ENCODE measurements around the gene SLC7A1. TPM values are rescaled to one million over a fixed set of nuclear protein-coding genes. Genes with fewer than 3 reads are reported as not detected.

SLC7A1 gene
- total RNA-seq, 1 donor from 2014 or later, result 91.5 TPM

DNA sequence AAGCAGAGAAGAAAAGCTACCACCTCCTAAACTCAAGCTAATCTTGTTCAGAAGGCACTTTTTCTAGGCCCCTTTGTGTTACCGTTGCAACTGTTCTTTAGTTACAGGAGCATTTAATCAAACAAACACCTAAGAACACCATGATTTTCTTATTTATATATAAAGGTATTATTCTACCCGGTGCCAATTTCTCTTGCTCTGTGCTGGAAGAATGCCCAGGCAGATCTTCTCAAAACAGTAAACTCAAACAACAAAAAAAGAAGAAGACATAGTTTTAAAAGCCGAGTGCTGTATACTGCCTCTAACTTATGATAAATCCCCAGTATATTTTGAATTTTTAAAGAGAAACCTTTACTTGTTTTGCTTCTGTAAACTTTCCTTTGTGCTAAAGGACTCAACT is 20.4 kb downstream of the SLC7A1 start:
- Histone ChIP-seq H3K27me3 (ENCODE audit: control insufficient read depth, insufficient read depth, low read length) (no peaks in the 10 kb centered on the region), H3K4me3 (ENCODE audit: low read depth, low read length) (no peak overlapping the region), H3K36me3 (ENCODE audit: control insufficient read depth, insufficient read depth, low read length) (no peaks in the 10 kb centered on the region)
- TF ChIP-seq, protein P1, sequence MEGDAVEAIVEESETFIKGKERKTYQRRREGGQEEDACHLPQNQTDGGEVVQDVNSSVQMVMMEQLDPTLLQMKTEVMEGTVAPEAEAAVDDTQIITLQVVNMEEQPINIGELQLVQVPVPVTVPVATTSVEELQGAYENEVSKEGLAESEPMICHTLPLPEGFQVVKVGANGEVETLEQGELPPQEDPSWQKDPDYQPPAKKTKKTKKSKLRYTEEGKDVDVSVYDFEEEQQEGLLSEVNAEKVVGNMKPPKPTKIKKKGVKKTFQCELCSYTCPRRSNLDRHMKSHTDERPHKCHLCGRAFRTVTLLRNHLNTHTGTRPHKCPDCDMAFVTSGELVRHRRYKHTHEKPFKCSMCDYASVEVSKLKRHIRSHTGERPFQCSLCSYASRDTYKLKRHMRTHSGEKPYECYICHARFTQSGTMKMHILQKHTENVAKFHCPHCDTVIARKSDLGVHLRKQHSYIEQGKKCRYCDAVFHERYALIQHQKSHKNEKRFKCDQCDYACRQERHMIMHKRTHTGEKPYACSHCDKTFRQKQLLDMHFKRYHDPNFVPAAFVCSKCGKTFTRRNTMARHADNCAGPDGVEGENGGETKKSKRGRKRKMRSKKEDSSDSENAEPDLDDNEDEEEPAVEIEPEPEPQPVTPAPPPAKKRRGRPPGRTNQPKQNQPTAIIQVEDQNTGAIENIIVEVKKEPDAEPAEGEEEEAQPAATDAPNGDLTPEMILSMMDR (IDR thresholded peaks at IDR 0.05; ENCODE audit: insufficient read depth, low read length, poor library complexity, severe bottlenecking), result no peak
- no peak for DNase-seq (ENCODE audit: low read depth)

DNA sequence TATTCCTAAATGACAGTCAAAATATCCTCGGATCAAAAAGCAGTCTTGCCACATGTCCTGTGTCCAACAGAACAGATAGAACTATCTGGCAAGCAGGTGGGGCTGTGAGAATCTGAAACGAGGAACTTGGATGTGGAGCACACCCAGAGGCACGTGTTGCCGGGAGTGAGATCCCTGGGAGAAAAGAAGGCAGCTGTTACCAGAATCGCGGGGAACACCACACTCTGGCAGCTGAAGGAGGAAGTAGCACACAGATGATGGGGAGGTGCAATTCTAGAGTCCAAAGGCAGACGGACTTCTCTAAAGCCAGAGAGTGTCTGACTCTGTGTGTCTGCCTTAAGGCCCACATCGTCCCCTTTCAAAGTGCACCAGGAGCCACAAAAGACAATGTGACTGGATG is 22.3 kb downstream of the SLC7A1 start:
- Histone ChIP-seq H3K36me3 (ENCODE audit: control insufficient read depth, insufficient read depth, low read length) (no peaks in the 10 kb centered on the region), H3K27me3 (ENCODE audit: control insufficient read depth, insufficient read depth, low read length) (no peaks in the 10 kb centered on the region), H3K4me3 (ENCODE audit: low read depth, low read length) (no peak overlapping the region)
- no peak for DNase-seq (ENCODE audit: low read depth)
- TF ChIP-seq, protein P1 (IDR thresholded peaks at IDR 0.05; ENCODE audit: insufficient read depth, low read length, poor library complexity, severe bottlenecking), result no peak

DNA sequence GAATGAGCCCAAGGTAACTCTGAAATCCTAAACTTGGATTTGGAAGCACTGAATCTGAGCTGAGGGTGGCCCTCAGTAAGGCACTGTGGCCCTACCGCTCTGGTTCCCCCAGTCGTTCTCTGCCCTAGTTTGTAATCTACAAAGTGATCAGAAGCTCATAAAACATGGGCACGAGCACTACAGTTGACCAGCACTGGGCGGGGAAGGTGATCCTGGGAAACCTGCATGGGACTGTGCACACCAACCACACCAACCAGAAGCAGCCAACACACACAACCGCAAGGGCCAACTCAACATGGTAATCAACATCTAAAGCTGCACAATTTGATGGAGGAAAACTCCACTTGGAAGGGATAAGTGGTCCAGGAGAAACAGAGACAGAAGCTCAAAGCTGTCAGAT is 22.9 kb downstream of the SLC7A1 start:
- no peak for DNase-seq (ENCODE audit: low read depth)
- H3K4me3 ChIP-seq (ENCODE audit: low read depth, low read length), result no peak overlapping the region
- TF ChIP-seq, protein P1 (IDR thresholded peaks at IDR 0.05; ENCODE audit: insufficient read depth, low read length, poor library complexity, severe bottlenecking), result no peak

DNA sequence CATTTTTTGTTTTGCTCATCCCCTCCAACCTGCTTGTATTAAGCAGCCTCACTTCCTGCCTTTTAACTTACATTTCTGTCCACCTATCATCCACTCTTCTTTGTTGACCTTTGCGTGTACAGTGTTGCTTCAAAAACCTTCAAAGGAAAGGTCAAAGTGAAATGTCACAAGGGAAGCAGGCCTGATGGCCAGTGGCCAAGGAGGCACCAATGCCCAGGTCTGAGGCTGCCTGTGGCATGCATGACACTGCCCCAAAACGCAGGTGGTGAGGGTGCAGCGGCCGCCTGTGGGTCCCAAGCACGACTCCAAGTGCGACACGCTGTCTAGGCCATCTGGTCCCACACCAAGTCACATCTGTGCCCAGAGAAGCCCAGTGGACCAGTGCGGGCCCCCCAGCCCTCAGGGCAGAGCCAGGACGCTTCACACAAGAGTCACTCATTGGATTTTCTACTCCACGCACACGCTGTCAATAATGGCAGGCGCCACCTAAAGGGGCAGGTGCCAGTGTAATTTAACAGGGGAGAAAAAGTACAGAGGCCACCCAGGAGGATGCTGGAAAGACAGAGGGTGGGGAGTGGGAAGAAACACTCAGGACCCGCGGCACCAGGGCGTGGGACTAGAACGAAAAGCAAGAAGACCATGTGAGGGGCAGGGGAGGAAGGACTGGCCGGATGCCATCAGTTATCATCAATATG is 23.5 kb downstream of the SLC7A1 start:
- Histone ChIP-seq H3K27me3 (ENCODE audit: control insufficient read depth, insufficient read depth, low read length) (no peaks in the 10 kb centered on the region), H3K36me3 (ENCODE audit: control insufficient read depth, insufficient read depth, low read length) (no peaks in the 10 kb centered on the region), H3K4me3 (ENCODE audit: low read depth, low read length) (no peak overlapping the region)
- DNase-seq (ENCODE audit: low read depth), result no peak
- TF ChIP-seq, protein P1 (IDR thresholded peaks at IDR 0.05; ENCODE audit: insufficient read depth, low read length, poor library complexity, severe bottlenecking), result no peak

More for the DNA sequence above, 22.9 kb downstream of the SLC7A1 start:
- Histone ChIP-seq H3K27me3 (ENCODE audit: control insufficient read depth, insufficient read depth, low read length) (no peaks in the 10 kb centered on the region), H3K36me3 (ENCODE audit: control insufficient read depth, insufficient read depth, low read length) (no peaks in the 10 kb centered on the region)

DNA sequence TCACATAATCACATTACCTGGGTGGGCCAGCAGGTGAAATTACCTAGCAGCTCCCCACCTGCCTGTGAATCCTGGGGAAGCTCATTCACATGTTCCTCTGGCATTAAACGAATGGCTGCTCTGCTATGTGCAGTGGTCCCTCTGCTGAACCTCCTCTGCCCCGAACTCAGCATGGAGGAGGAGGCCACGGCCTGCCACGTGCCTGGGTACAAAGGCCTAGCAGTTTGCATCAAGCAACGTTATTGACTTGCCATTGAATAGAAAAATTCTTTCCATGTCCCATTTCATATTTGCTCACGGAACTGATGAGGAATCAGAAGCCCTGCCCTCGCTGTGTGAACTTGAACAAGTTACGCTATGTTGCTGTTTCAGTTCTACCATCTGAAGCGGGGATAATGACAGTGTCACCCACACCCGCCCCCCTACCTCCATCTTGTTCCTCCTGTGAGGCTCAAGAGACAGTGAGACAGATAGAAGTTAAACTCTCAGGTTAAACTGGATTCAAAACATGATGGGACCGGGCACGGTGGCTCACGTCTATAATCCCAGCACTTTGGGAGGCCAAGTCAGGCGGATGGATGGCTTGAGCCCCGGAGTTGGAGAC is 25.3 kb downstream of the SLC7A1 start:
- no peak for DNase-seq (ENCODE audit: low read depth)
- TF ChIP-seq, protein P1 (IDR thresholded peaks at IDR 0.05; ENCODE audit: insufficient read depth, low read length, poor library complexity, severe bottlenecking), result no peak
- H3K27me3 ChIP-seq (ENCODE audit: control insufficient read depth, insufficient read depth, low read length), result no peaks in the 10 kb centered on the region
- H3K36me3 ChIP-seq (ENCODE audit: control insufficient read depth, insufficient read depth, low read length), result no peaks in the 10 kb centered on the region
- H3K4me3 ChIP-seq (ENCODE audit: low read depth, low read length), result no peak overlapping the region
